ENCODE measurements around the gene TMPRSS13.

The TMPRSS13 gene

GRCh38 chr11:117910525-117910924, 18.7 kb downstream of the TMPRSS13 start:
- no peak for DNase-seq

GRCh38 chr11:117909611-117910382, 19.4 kb downstream of the TMPRSS13 start:
- DNase-seq: no peak

- DNase-seq: no peak
These were observed 20.1 kb downstream of the TMPRSS13 start for GRCh38 chr11:117908959-117909610.

GRCh38 chr11:117908109-117908895, 20.9 kb downstream of the TMPRSS13 start:
- no peak for DNase-seq

- DNase-seq: peak; percentile 71
These were observed 21.7 kb downstream of the TMPRSS13 start for GRCh38 chr11:117907276-117908108.

- DNase-seq: no peak
These were observed 22.5 kb downstream of the TMPRSS13 start for GRCh38 chr11:117906710-117907109.

GRCh38 chr11:117906126-117906525, 23.1 kb downstream of the TMPRSS13 start:
- no peak for DNase-seq

GRCh38 chr11:117905524-117905923, 23.7 kb downstream of the TMPRSS13 start:
- no peak for DNase-seq

- no peak for DNase-seq
These were observed 25.5 kb downstream of the TMPRSS13 start for GRCh38 chr11:117903505-117904382.

- no peak for DNase-seq
These were observed 27.0 kb downstream of the TMPRSS13 start for GRCh38 chr11:117902001-117902845.

- no peak for DNase-seq
These were observed 27.6 kb downstream of the TMPRSS13 start for GRCh38 chr11:117901601-117902000.

- peak; percentile 43 for DNase-seq
These were observed 28.3 kb downstream of the TMPRSS13 start for GRCh38 chr11:117900720-117901440.

- DNase-seq: no peak
These were observed 29.0 kb downstream of the TMPRSS13 start for GRCh38 chr11:117900121-117900648.

- no peak for DNase-seq
These were observed 31.1 kb downstream of the TMPRSS13 start for GRCh38 chr11:117898059-117898458.

GRCh38 chr11:117892651-117893050, 36.6 kb downstream of the TMPRSS13 start:
- DNase-seq: no peak

- DNase-seq: no peak
These were observed 37.8 kb downstream of the TMPRSS13 start for GRCh38 chr11:117891362-117891761.

GRCh38 chr11:117888139-117888566, 41.0 kb downstream of the TMPRSS13 start:
- no peak for DNase-seq

GRCh38 chr11:117887431-117888138, 41.6 kb downstream of the TMPRSS13 start:
- no peak for DNase-seq

- no peak for DNase-seq
These were observed 43.4 kb downstream of the TMPRSS13 start for GRCh38 chr11:117885777-117886176.
